GM15510 (cell line): ENCODE measurements around the gene EIF5A.

ENCODE experiments used
- POLR2A ChIP-seq: IDR thresholded peaks from 3 replicates; pipeline ENCODE4 v1.6.1; 2011; ENCODE audit warnings: borderline replicate concordance; ENCODE audit not compliant: insufficient read length; ENCODE audit errors: extremely low read depth

EIF5A gene

GRCh38 chr17:7296189-7296861 is 11.1 kb upstream of the EIF5A start:
- TF ChIP-seq POLR2A: no peak

- no peak for TF ChIP-seq POLR2A
Measured at GRCh38 chr17:7304179-7304578, 3.2 kb upstream of the EIF5A start.

- TF ChIP-seq POLR2A: peak; percentile 30
Measured at GRCh38 chr17:7307686-7308624, 527 bp downstream of the EIF5A start.

GRCh38 chr17:7308625-7309433 is 1.4 kb downstream of the EIF5A start:
- no peak for TF ChIP-seq POLR2A

DNA sequence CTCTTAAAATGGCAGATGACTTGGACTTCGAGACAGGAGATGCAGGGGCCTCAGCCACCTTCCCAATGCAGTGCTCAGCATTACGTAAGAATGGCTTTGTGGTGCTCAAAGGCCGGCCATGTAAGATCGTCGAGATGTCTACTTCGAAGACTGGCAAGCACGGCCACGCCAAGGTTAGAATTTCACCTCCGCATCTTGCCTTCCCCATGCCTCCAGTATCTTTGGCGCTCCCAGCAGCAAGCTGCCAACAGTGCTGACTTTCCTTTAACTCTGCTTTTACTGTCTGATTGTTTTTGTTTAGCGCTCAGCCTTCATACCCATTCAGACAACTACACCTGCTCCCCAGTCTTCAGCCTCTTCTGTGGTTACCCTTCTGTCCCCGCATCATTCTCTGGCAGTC is 2.2 kb downstream of the EIF5A start:
- TF ChIP-seq POLR2A: no peak

GRCh38 chr17:7311110-7311705 is 3.8 kb downstream of the EIF5A start:
- no peak for TF ChIP-seq POLR2A

DNA sequence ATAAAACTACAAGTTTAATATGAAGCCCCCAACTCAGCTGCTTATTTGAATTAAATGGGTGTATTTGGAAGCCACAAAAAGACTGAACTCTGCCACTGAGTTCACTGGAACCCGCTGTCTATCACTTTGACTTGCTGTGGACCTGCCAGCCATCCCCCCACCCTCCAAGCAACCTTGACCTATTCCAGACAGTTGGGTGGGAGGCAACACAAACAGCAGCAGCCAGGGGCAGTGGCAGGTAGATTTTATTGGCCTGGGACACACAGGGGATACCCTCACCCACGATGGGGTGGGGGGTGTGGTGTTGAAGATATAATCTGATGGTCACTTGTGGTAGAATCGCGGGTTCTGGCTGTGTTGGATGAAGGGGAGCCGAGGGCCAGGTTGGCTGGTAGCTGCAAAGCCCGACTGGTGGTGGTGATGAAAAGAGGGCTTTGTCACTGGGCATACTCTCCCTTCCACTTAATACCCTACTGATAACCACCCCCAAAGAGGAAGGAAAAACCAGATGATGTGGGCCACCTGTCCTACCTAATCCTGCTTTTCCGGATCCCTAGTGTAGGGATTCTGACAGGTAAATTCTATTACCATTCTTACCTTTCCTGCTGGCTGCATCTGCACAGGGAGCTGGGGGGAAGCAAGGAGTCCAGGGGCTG is 5.1 kb downstream of the EIF5A start:
- no peak for TF ChIP-seq POLR2A

DNA sequence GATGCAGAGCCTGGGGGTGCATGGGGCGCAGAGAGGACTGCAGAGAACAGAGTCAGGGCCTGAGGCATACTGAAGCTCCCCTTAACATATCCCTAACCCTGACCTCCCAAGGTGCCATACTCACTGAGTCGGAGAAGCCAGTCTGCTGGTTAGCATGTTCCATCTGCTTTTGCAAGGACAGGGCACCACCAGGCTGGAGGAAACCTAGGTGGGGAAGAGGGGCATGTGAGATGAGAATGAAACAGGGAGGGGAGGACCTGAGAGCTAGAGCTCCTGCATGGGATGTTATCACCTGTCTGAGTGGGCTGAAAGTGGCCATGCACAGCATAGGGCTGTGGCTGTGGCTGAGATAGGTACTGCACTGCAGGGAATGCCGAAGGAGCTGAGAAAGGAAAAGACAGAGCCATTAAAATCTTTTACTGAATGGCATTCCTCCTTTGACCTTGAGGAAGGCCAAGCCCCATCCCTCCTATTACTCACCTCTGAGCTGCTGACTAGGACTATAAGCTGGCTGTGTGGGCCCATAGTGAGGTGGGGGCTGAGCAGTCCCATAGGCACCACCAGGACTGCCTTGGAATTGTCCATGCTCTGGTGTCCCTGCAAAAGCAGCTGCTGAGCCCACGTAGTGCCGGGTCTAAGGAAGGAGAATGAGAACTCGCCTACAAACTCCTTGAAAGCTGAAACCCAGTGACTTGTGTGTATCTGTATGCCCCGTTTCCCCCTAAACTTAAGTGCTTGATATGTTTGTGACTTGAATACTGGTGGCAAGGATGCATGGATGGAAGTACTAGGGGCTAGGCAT is 5.9 kb downstream of the EIF5A start:
- TF ChIP-seq POLR2A: peak; percentile 31

DNA sequence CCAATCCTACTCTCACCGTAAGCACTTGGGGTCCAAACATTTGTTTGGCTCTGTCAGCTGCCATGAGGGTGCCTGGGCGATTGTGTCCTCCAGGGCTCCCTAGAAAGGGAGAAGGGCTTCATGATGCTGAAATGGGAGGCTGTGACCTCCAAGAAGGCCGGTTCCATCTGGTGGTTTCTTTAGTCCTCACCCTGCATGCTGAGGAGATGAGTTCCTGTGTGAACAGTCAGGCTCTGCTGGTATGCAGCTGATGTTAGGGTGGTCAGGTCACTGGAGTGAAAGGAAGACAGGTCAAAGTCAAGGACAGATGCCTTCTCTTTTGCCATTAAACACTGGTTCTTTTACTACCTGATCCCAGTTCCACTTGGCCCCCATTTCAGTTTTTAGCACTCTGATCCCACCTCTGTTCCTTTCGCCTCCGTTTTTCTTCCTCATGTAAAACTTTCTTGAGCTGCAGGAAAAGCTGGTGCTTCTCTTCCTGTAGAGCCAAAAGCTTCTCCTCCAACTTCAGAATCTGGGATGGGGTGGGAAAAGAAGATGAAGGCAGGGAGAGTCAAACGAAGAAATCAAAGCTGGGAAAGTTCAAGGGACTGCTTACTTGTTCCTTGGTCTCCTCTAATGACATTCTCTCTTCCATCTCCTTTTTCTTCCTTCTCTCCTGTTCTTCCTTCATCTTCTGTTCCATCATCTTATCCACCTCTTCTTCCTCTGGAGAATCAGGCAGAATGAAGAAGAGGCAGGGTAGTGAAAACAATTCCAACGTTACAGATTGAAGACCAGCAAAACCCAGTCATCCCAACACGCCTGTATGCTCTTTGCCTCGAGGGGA is 6.7 kb downstream of the EIF5A start:
- no peak for TF ChIP-seq POLR2A

DNA sequence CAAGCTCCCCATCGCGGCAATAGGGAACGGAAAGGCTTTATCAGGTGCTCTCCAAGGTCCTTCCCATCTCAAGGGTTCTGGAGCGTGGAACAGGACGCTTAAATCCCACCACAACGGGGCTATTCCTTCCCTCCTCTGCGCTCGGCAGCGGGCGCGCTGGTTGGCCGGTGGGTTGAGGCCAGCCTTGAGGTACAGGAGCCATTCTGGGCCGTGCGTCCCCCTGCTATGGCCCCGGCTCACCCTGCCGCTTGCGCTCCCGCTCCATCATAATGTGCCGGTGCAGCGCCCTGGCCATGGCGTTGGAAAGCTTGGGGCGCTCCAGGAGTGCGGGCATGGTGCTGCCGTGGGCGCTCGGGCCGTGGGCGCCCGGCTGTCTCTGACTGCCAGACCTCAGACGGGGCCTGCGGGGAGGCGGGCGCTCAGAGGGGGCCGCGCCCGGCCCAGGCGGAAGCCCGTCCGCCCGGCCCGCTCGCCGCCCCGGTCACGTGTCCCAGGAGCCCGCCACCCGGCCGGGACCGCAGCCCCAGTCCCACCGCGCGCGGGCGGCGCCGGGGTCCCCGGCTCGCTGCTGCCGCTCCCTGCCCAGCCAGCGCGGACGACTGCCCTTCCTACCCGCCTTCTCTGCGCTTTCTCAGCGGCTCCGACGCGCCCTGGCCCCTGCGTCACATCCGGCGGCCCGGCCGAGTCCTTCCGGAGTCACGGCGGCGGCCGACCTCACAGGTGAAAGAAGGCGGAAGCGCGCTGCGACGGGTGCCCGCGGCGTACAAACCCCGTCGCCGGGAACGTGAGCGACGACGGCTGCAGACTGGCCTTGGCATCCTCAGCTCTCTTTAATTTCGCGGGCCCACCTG is 7.5 kb downstream of the EIF5A start, which contains the start of gene GPS2:
TSS of gene GPS2 (minus strand) at position 642 of the 851 bp plus-strand sequence. CDS start at position 334, 308 bp downstream.
- peak; percentile 83 for TF ChIP-seq POLR2A

DNA sequence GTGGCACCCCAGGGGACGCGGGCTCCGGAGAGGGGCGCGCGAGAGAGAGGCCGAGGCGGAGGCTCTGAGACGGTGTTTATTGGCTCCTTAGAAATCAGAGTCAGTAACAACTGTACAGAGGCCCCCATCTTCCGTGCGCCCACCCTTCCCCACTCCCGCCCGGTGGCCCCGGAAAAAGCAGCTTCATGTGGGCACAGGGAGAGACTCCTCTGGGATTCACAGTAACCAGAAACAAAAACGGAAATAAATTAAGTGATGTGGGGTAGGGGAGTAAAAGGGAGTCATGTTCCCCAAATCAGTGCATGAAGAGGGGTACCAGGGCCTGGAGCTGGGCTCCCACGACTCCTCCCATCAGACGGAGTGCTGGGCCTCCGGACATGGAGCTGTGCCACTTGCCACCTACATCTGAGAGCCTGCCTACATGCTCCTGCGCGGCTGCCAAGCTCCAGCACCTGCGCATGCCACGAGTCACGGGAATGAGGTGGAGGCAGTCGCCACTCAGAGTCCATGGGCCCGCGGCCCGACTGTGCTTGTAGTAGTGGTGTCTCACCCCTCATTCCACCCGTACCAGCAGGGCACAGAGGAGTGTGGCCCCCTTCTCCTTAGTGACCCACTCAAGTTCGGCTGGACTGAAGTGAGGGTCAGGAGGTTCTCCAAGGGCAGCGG is 8.3 kb downstream of the EIF5A start:
- no peak for TF ChIP-seq POLR2A
